Progenitor cell of endocrine pancreas (in vitro differentiated cells): ENCODE results near the gene HECTD4. TPM values are rescaled to one million over a fixed set of nuclear protein-coding genes. Genes with fewer than 3 reads are reported as not detected.

Experiments used
- DNase-seq: peaks from one replicate; pipeline ENCODE4 v3.0.0; 2021; ENCODE audit warnings: low spot score; ENCODE audit not compliant: unreplicated experiment
- H3K27ac Mint-ChIP-seq: 2 replicates; pipeline ENCODE4 v1.8.0; 2021; ENCODE audit warnings: mild to moderate bottlenecking, moderate library complexity, mixed read lengths
- H3K27me3 Mint-ChIP-seq: 2 replicates; pipeline ENCODE4 v1.8.0; 2021; ENCODE audit warnings: mixed read lengths
- H3K36me3 Mint-ChIP-seq: 2 replicates; pipeline ENCODE4 v1.8.0; 2022; ENCODE audit warnings: mixed read lengths; ENCODE audit not compliant: insufficient read depth
- H3K4me1 Mint-ChIP-seq: 2 replicates; pipeline ENCODE4 v1.8.0; 2021; ENCODE audit warnings: low read depth, mixed read lengths
- H3K4me3 Mint-ChIP-seq: 2 replicates; pipeline ENCODE4 v1.8.0; 2021; ENCODE audit warnings: low read depth, mild to moderate bottlenecking, moderate library complexity, mixed read lengths
- H3K9me3 Mint-ChIP-seq: 2 replicates; pipeline ENCODE4 v1.8.0; 2021; ENCODE audit warnings: low read depth, mixed read lengths
- total RNA-seq: library from RNA; stranded (reverse); gene quantifications from 2 replicates; pipeline ENCODE4 v1.2.1, GENCODE V29; 2021
- TF ChIP-seq, protein P1 (sequence below): fragments of 200-600 bp; sonication (generic); IDR thresholded peaks from one replicate; pipeline ENCODE4 v1.5.0; 2021; ENCODE audit warnings: antibody characterized with exemption, mild to moderate bottlenecking; ENCODE audit not compliant: unreplicated experiment

HECTD4 gene
- total RNA-seq, 1 donor from 2014 or later, result 86.7 TPM

DNA sequence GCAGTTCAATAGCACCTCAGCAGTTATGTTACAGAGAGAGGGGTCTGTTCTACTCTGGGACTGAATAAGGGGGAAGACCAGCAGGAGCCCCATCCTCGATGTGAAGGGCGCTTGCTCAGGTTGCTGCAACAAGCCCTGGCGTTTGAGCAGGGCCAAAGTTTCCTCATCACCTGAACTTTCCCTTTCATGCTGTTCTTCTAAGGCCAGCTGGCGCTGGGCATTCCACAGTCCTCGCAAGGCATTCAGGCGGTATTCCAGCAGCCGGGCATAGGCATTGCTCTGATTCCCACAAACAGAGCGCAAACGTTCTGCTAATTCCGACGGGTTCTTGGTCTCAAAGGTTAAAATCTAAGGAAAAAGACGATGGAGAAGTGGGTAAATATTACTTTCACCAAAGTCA, 62.8 kb downstream of the HECTD4 start:
- Mint-ChIP-seq H3K36me3 (peaks cover 1% of the 10 kb centered on the region), H3K4me3 (no peak overlapping the region), H3K27me3 (no peaks in the 10 kb centered on the region), H3K27ac (no peak overlapping the region), H3K4me1 (peaks cover 11% of the 10 kb centered on the region), H3K9me3 (no peaks in the 10 kb centered on the region)
- no peak for DNase-seq
- TF ChIP-seq, protein P1, sequence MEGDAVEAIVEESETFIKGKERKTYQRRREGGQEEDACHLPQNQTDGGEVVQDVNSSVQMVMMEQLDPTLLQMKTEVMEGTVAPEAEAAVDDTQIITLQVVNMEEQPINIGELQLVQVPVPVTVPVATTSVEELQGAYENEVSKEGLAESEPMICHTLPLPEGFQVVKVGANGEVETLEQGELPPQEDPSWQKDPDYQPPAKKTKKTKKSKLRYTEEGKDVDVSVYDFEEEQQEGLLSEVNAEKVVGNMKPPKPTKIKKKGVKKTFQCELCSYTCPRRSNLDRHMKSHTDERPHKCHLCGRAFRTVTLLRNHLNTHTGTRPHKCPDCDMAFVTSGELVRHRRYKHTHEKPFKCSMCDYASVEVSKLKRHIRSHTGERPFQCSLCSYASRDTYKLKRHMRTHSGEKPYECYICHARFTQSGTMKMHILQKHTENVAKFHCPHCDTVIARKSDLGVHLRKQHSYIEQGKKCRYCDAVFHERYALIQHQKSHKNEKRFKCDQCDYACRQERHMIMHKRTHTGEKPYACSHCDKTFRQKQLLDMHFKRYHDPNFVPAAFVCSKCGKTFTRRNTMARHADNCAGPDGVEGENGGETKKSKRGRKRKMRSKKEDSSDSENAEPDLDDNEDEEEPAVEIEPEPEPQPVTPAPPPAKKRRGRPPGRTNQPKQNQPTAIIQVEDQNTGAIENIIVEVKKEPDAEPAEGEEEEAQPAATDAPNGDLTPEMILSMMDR, result no peak

- Mint-ChIP-seq H3K36me3 (peaks cover 4% of the 10 kb centered on the region), H3K27me3 (no peaks in the 10 kb centered on the region), H3K4me1 (peaks cover 5% of the 10 kb centered on the region), H3K9me3 (no peaks in the 10 kb centered on the region), H3K27ac (no peak overlapping the region), H3K4me3 (no peak overlapping the region)
- TF ChIP-seq, protein P1, result no peak
- DNase-seq, result no peak
These were observed 64.8 kb downstream of the HECTD4 start for GRCh38 chr12:112317481-112317880.

GRCh38 chr12:112314981-112315380, 67.2 kb downstream of the HECTD4 start:
- no peak overlapping the region for H3K27ac Mint-ChIP-seq
- TF ChIP-seq, protein P1, result no peak
- no peaks in the 10 kb centered on the region for H3K4me1 Mint-ChIP-seq
- H3K9me3 Mint-ChIP-seq, result no peaks in the 10 kb centered on the region
- peaks cover 6% of the 10 kb centered on the region for H3K36me3 Mint-ChIP-seq
- no peak for DNase-seq
- H3K4me3 Mint-ChIP-seq, result no peak overlapping the region
- H3K27me3 Mint-ChIP-seq, result no peaks in the 10 kb centered on the region

GRCh38 chr12:112309797-112310196, 72.4 kb downstream of the HECTD4 start:
- peaks cover 20% of the 10 kb centered on the region for H3K4me1 Mint-ChIP-seq
- no peaks in the 10 kb centered on the region for H3K9me3 Mint-ChIP-seq
- DNase-seq, result no peak
- H3K27ac Mint-ChIP-seq, result no peak overlapping the region
- TF ChIP-seq, protein P1, result no peak
- H3K27me3 Mint-ChIP-seq, result no peaks in the 10 kb centered on the region
- no peak overlapping the region for H3K4me3 Mint-ChIP-seq
- H3K36me3 Mint-ChIP-seq, result peaks cover 17% of the 10 kb centered on the region

DNA sequence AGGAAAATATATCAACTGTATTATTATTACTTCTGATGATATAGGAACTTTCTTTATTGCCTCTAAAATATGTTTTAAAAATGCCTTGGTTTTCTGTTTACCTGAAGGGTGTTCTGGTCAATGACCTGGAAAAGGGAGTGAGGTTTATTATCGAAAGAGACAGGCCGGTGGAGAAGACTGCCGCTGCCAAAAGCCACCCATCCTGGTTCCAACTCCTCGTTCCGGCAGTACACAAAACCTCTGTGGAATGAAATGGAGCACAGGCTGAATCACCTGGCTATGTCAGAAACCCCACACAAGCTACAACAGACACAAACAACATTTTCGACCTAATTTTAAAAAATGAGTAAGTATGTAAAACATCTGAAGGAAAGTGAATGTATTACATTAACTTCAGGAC, 73.6 kb downstream of the HECTD4 start:
- no peak overlapping the region for H3K27ac Mint-ChIP-seq
- no peak overlapping the region for H3K4me3 Mint-ChIP-seq

More for the DNA sequence above, 73.6 kb downstream of the HECTD4 start:
- peaks cover 20% of the 10 kb centered on the region for H3K4me1 Mint-ChIP-seq
- TF ChIP-seq, protein P1, result no peak
- H3K36me3 Mint-ChIP-seq, result peaks cover 18% of the 10 kb centered on the region
- H3K9me3 Mint-ChIP-seq, result no peaks in the 10 kb centered on the region
- no peaks in the 10 kb centered on the region for H3K27me3 Mint-ChIP-seq
- DNase-seq, result no peak
